Osteoblast (primary cell): ENCODE results near the gene ZCCHC18. TPM values are rescaled to one million over a fixed set of nuclear protein-coding genes. Genes with fewer than 3 reads are reported as not detected.

Experiments used
- DNase-seq: peaks from one replicate; pipeline ENCODE4 v3.0.0; 2011; ENCODE audit warnings: low spot score, mixed read lengths; ENCODE audit not compliant: insufficient read length; ENCODE audit errors: missing footprints
- H2AFZ ChIP-seq: 2 replicates; pipeline ENCODE4 v1.6.0; 2011; ENCODE audit warnings: mild to moderate bottlenecking, low read length
- H3K27ac ChIP-seq: 2 replicates; pipeline ENCODE4 v1.5.1; 2011; ENCODE audit warnings: mild to moderate bottlenecking, low read depth, low read length, moderate library complexity
- H3K27me3 ChIP-seq: 2 replicates; pipeline ENCODE4 v1.6.0; 2012; ENCODE audit warnings: mild to moderate bottlenecking, control low read depth, inconsistent platforms, low read length, moderate library complexity; ENCODE audit not compliant: insufficient read depth
- H3K36me3 ChIP-seq: 2 replicates; pipeline ENCODE4 v1.5.1; 2011; ENCODE audit warnings: mild to moderate bottlenecking, low read length, control low read depth, moderate library complexity; ENCODE audit not compliant: insufficient read depth
- H3K4me1 ChIP-seq: 2 replicates; pipeline ENCODE4 v1.5.1; 2011; ENCODE audit warnings: mild to moderate bottlenecking, low read length, control low read depth, moderate library complexity; ENCODE audit not compliant: insufficient read depth
- H3K4me2 ChIP-seq: 2 replicates; pipeline ENCODE4 v1.6.0; 2011; ENCODE audit warnings: mild to moderate bottlenecking, low read length; ENCODE audit not compliant: insufficient read depth
- H3K4me3 ChIP-seq: fragments of 200-600 bp; sonication (generic); 3 replicates; pipeline ENCODE4 v1.5.1; 2012; ENCODE audit warnings: mild to moderate bottlenecking, low read length, inconsistent platforms; ENCODE audit not compliant: insufficient read depth
- H3K79me2 ChIP-seq: 2 replicates; pipeline ENCODE4 v1.6.0; 2012; ENCODE audit warnings: mild to moderate bottlenecking, low read length, control low read depth, inconsistent platforms; ENCODE audit not compliant: insufficient read depth
- H3K9me3 ChIP-seq: 2 replicates; pipeline ENCODE4 v1.5.1; 2011; ENCODE audit warnings: low read depth, low read length, control low read depth
- H4K20me1 ChIP-seq: 2 replicates; pipeline ENCODE4 v1.6.0; 2012; ENCODE audit warnings: mild to moderate bottlenecking, low read length, control low read depth; ENCODE audit not compliant: insufficient read depth
- total RNA-seq: library from RNA; depleted of rRNA; stranded (reverse); fragments of >200 nt; gene quantifications from 2 replicates; pipeline ENCODE4 v1.2.3, GENCODE V29; 2012
- TF ChIP-seq, protein P1 (sequence below): IDR thresholded peaks from 2 replicates; pipeline ENCODE4 v1.5.1; 2011; ENCODE audit warnings: mild to moderate bottlenecking, low read depth, low read length, moderate library complexity; ENCODE audit errors: extremely low read depth

Gene ZCCHC18
- total RNA-seq, 1 donor: 1.1 TPM

DNA sequence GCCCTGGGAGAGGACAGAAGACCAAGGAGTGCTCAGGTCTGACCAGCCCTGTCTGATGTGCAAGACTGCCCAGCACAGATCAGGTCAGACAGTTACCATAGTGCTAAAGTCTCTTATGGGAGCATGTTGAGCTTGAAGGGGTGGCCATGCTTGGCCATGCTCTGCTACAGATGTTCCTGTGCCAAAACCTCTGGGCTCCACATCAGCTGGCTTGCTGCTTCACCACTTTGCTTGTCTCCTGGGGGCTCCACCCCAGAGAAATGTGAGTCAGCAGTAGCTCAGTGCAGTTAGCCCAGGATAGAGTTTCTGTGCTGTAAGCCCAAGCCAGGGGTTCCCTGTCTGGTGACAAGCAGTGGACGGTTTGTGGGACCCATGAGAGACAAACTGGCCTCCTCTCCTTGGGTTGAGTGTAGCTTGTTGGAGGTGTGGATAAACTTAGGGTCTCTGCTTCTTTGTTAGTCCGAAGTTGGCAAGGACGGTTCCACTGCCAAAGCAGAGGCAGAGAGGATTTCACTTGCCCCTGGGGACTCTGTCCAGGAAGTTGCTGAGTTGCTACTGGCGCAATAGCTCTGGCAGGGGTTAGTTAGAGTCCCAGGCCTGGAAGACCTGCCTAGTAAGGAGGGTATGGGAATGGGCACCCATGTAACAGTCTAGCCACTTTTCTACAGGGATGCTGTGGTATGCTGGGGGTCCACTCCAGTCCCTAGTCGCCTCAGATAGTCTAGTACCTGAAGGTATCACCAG lies 27.6 kb upstream of the ZCCHC18 start:
- no peaks in the 10 kb centered on the region for H3K36me3 ChIP-seq
- H3K4me2 ChIP-seq: peak overlapping the region; percentile 50
- TF ChIP-seq, protein P1, sequence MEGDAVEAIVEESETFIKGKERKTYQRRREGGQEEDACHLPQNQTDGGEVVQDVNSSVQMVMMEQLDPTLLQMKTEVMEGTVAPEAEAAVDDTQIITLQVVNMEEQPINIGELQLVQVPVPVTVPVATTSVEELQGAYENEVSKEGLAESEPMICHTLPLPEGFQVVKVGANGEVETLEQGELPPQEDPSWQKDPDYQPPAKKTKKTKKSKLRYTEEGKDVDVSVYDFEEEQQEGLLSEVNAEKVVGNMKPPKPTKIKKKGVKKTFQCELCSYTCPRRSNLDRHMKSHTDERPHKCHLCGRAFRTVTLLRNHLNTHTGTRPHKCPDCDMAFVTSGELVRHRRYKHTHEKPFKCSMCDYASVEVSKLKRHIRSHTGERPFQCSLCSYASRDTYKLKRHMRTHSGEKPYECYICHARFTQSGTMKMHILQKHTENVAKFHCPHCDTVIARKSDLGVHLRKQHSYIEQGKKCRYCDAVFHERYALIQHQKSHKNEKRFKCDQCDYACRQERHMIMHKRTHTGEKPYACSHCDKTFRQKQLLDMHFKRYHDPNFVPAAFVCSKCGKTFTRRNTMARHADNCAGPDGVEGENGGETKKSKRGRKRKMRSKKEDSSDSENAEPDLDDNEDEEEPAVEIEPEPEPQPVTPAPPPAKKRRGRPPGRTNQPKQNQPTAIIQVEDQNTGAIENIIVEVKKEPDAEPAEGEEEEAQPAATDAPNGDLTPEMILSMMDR: no peak
- no peaks in the 10 kb centered on the region for H3K4me1 ChIP-seq
- H3K79me2 ChIP-seq: no peaks in the 10 kb centered on the region
- H2AFZ ChIP-seq: no peak overlapping the region
- H3K27ac ChIP-seq: no peak overlapping the region
- DNase-seq: no peak
- no peaks in the 10 kb centered on the region for H3K9me3 ChIP-seq
- peaks cover 8% of the 10 kb centered on the region for H3K27me3 ChIP-seq
- H3K4me3 ChIP-seq: no peak overlapping the region
- no peaks in the 10 kb centered on the region for H4K20me1 ChIP-seq

DNA sequence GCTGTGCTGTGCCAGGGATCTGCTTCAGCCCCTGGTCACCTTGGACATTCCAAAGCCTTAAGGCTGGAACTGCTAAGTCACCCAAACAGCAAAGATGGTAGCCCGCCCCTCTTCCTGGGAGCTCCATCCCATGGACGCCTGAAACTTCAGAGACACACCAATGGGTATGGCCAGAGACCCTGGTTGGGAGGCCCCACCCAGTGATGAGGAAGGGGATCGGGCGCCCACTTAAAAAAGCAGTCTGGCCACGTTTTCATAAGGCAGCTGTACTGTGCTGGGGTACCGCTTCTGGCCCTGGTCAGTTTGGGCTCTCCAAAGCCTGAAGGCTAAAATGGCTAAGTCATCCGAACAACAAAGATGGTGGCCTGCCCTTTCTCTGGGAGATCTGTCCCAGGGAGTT lies 26.8 kb upstream of the ZCCHC18 start:
- no peaks in the 10 kb centered on the region for H3K4me1 ChIP-seq
- H3K4me2 ChIP-seq: no peak overlapping the region
- no peak overlapping the region for H3K27ac ChIP-seq
- H3K79me2 ChIP-seq: no peaks in the 10 kb centered on the region
- no peaks in the 10 kb centered on the region for H3K36me3 ChIP-seq
- TF ChIP-seq, protein P1: no peak
- no peak overlapping the region for H2AFZ ChIP-seq
- no peaks in the 10 kb centered on the region for H4K20me1 ChIP-seq
- no peak overlapping the region for H3K4me3 ChIP-seq
- H3K9me3 ChIP-seq: no peaks in the 10 kb centered on the region
- peaks cover 9% of the 10 kb centered on the region for H3K27me3 ChIP-seq
- no peak for DNase-seq

DNA sequence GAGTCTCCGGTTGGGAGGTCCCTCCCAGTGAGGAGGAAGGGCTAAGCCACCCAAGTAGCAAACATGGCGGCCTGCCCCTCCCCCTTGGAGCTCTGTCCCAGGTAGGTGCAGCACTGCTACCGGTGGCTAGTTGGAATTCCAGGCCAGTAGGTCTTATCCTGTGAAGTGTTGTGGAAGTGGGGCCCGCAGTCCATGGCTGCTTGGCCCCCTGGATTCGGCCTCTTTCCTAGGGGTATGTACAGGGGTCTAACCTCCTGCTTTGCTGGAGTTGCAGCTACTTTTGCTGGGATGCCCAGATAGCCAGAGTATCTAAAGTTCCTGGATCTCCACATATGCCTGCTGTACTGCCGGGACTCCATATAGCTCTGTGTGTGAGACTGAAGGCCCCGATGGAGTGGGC lies 26.4 kb upstream of the ZCCHC18 start:
- no peak overlapping the region for H3K27ac ChIP-seq
- no peak overlapping the region for H2AFZ ChIP-seq
- no peak for DNase-seq
- H3K4me1 ChIP-seq: no peaks in the 10 kb centered on the region
- no peaks in the 10 kb centered on the region for H3K79me2 ChIP-seq
- H3K4me2 ChIP-seq: no peak overlapping the region
- H3K36me3 ChIP-seq: no peaks in the 10 kb centered on the region
- H3K9me3 ChIP-seq: no peaks in the 10 kb centered on the region
- H4K20me1 ChIP-seq: no peaks in the 10 kb centered on the region
- H3K27me3 ChIP-seq: peaks cover 13% of the 10 kb centered on the region
- H3K4me3 ChIP-seq: no peak overlapping the region
- TF ChIP-seq, protein P1: no peak

DNA sequence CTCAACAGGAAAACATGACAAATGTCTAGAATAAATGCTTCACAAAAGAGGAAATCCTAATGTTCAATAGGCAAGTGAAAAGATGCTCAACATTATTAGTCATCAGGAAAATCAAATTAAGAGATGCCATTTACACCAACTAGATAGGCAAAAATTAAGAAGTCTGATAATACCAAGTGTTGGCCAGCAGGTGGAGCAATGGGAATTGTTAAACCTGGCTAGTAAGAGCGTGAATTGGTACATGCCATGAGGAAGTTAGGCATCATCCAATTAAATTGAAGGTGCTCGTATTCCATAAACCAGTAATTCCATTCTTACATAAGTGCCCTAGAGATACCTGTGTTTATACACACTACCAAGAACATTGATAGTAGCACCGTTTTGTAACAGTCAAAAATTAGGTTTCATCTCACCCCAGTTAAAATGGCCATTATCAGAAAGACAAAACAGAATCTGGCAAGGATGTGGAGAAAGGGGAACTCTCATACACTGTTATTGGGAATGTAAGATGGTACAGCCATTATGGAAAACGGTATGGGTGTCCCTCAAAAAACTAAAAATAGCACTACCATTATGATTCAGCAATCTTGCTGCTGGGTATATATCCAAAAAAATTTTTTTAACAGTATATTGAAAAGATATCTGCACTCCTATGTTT lies 14.0 kb upstream of the ZCCHC18 start:
- Histone ChIP-seq H3K4me3 (no peak overlapping the region), H3K27me3 (peaks cover 13% of the 10 kb centered on the region), H3K79me2 (no peaks in the 10 kb centered on the region), H4K20me1 (no peaks in the 10 kb centered on the region), H3K4me1 (no peaks in the 10 kb centered on the region), H3K27ac (no peak overlapping the region), H3K9me3 (no peaks in the 10 kb centered on the region), H3K36me3 (no peaks in the 10 kb centered on the region), H2AFZ (no peak overlapping the region), H3K4me2 (peak overlapping the region; percentile 14)
- TF ChIP-seq, protein P1: peak; percentile 70
- no peak for DNase-seq
